GM21367 (cell line): ENCODE measurements around the gene SETD1B.

Experiments used
- ATAC-seq: cut with Tn5 transposase; IDR thresholded peaks from one replicate; pipeline ENCODE4 v1.9.1; 2021; ENCODE audit not compliant: unreplicated experiment

SETD1B gene

GRCh38 chr12:121807642-121808347 is 4.0 kb downstream of the SETD1B start:
- ATAC-seq = no peak

DNA sequence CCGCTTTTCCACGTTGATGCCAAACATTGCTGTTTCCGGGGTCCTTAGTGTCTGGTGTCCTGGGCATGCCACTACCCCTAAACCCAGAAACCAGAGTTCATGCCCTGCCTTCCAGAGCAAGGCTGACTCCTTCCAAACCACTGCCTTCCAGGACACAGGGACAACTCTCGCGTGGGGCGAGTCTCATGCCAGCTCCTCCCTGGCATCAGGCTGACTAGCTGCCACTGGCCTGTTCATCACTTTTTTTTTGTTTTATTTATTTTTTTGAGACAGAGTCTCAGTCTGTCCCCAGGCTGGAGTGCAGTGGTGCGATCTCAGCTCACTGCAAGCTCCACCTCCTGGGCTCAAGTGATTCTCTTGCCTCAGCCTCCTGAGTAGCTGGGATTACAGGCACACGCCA is 4.8 kb downstream of the SETD1B start:
- ATAC-seq = no peak

DNA sequence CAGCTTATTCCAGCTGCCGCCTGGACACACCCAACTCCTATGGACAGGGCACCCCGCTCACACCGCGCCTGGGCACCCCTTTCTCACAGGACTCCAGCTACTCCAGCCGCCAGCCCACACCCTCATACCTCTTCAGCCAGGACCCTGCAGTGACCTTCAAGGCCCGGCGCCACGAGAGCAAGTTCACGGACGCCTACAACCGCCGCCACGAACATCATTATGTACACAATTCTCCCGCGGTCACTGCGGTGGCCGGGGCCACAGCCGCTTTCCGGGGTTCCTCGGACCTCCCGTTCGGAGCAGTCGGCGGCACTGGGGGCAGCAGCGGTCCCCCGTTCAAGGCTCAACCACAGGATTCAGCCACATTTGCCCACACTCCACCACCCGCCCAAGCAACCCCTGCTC is 5.9 kb downstream of the SETD1B start:
- no peak for ATAC-seq

DNA sequence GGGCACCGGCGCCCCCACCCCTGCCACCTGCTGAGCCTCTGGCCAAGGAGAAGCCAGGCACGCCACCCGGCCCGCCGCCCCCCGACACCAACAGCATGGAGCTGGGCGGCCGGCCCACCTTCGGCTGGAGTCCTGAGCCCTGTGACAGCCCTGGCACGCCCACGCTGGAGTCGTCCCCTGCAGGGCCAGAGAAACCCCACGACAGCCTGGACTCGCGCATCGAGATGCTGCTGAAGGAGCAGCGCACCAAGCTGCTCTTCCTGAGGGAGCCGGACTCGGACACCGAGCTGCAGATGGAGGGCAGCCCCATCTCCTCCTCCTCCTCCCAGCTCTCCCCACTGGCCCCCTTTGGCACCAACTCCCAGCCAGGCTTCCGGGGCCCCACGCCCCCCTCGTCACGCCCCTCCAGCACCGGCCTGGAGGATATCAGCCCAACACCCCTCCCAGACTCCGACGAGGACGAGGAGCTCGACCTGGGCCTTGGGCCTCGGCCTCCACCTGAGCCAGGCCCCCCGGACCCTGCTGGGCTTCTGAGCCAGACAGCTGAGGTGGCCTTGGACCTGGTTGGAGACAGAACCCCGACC is 6.5 kb downstream of the SETD1B start:
- ATAC-seq = no peak

- no peak for ATAC-seq
Measured at GRCh38 chr12:121810833-121811433, 7.1 kb downstream of the SETD1B start.

DNA sequence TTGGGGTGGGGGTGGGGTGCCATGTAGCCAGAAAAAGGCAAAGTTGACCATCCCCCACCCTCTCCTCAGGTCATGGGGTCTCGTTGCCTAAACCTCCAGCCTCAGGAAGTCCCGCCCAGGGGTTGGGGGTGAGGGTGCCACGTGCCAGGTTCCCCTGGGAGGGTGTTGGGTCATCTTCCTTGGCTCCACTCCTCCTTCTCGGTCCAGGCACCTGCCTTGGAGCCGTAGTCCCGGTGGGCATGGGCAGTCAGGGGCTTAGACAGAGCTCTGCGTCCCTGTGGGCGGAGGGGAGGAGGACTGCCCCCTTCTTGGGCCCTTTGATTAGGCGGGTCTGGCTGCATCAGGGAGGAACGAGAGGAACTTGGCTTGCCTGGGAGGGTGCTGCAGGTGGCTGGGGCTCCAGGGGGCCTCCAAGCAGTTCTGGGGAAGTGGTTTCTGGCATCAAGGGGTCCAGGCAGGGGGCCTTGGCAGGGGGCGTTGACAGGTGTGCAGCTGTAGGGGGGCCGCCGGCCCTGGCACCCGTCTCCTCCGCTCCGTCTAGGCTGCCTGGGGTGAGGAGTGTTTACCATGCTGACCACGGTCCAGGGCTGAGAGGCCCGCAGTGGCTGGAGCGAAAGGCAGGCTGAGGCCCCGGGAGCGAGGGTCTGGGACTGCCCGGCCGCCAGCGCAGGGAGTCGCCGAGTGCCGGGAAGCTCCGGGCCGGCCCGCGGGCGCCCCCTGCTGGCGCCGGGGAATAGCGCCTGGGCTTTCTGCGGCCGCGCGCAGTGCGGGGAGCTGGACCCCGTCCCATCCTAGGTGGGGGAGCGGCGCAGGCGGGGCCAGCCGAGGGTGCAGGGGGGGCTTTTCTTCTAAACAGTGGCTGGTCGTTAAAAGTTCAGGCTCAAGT is 7.9 kb downstream of the SETD1B start:
- ATAC-seq = peak; percentile 44

- no peak for ATAC-seq
Measured at GRCh38 chr12:121812320-121812871, 8.6 kb downstream of the SETD1B start.

DNA sequence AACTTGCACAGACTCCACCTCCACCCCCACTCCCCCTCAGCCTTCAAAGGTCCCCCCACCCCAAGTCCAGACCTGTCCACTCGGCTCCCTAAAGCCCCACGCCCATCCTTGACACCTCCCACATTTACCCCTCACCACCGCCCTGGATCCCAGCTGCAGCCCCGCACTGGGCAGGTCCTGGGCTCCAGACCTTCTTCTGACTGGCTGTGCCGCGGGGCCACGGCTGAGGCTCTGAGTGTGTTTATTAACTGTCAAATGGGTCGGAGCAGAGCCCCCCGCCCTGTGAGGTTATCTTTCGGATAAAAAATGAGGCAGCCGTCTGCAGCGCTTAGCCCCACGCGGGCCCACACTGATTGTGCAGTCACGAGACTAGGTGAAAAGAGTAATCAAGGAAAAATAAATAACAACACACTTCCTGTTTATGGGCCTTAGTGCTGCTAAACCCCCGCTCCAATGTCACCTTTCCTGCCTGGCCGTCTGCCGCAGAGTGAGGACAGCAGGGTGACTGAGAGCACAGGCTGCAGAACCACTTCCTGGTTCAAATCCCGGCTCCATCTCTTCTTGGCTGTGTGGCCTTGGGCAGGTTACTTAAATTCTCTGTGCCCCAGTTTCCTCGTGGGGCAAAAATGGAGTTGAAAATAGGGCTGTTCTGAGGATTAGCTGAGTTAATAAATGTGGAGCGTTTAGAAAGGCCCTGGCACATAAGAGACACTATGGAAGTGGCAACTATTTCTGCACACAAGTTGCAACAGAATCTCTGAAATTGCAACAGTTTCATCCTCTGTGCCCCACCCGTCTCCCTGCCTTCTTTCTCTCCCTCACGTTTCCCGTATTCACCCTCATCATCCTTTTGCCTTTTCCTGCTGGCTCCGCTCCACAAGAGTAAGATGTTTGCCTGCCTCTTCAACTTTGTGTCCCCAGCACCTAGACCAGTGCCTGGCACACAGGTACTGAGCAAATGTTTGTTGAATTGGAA is 9.4 kb downstream of the SETD1B start:
- no peak for ATAC-seq

DNA sequence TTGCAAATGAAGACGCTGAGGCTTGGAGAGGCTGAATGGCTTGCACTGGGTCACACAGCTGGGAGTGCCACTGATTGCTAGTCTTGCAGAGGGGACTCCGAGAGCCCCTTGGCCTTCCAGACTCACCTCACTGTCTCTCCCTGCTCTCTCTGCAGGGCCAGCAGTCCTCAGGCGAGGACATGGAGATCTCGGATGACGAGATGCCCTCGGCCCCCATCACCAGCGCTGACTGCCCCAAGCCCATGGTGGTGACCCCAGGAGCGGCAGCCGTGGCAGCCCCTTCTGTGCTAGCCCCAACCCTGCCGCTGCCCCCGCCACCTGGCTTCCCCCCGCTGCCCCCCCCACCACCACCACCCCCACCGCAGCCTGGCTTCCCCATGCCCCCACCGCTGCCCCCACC is 10.1 kb downstream of the SETD1B start:
- ATAC-seq = no peak

- ATAC-seq = no peak
Measured at GRCh38 chr12:121814429-121815119, 10.8 kb downstream of the SETD1B start.

DNA sequence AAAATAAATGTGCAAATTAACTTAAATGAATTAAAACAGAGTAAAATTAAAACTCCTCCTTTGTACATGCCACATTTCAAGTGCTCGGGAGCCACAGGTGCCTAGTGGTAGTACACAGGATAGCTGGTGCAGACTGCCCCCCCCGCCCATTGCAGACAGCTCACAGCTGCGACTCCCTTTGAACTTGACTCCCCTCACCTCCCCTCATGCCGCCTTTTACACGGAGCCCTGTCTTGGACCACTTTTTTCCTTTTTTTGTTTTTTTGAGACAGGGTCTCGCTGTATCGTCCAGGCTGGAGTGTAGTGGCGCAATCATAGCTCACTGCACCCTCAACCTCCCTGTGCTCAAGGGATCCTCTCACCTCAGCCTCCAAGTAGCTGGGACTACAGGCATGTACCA is 11.5 kb downstream of the SETD1B start:
- no peak for ATAC-seq

GRCh38 chr12:121816925-121817647 is 13.3 kb downstream of the SETD1B start:
- ATAC-seq = no peak

GRCh38 chr12:121817648-121818043 is 13.8 kb downstream of the SETD1B start:
- no peak for ATAC-seq

- no peak for ATAC-seq
Measured at GRCh38 chr12:121819212-121819949, 15.6 kb downstream of the SETD1B start.

- ATAC-seq = no peak
Measured at GRCh38 chr12:121820056-121820455, 16.2 kb downstream of the SETD1B start.

DNA sequence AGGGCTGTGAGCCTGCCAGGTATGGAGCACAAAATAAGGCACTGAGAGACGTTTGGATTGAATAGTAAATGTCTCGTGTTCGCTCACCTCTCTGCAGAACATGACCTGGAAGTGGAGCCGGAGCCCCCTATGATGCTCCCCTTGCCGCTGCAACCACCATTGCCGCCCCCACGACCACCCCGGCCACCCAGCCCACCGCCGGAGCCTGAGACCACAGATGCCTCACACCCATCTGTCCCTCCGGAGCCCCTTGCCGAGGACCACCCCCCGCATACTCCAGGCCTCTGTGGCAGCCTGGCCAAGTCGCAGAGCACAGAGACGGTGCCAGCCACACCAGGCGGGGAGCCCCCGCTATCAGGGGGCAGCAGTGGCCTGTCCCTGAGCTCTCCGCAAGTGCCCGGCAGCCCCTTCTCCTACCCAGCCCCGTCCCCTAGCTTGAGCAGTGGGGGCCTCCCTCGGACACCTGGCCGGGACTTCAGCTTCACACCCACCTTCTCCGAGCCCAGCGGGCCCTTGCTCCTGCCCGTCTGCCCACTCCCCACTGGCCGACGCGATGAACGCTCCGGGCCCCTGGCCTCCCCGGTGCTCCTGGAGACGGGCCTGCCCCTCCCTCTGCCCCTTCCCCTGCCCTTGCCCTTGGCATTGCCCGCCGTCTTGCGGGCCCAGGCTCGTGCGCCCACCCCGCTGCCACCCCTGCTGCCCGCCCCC is 18.7 kb downstream of the SETD1B start:
- ATAC-seq = no peak

DNA sequence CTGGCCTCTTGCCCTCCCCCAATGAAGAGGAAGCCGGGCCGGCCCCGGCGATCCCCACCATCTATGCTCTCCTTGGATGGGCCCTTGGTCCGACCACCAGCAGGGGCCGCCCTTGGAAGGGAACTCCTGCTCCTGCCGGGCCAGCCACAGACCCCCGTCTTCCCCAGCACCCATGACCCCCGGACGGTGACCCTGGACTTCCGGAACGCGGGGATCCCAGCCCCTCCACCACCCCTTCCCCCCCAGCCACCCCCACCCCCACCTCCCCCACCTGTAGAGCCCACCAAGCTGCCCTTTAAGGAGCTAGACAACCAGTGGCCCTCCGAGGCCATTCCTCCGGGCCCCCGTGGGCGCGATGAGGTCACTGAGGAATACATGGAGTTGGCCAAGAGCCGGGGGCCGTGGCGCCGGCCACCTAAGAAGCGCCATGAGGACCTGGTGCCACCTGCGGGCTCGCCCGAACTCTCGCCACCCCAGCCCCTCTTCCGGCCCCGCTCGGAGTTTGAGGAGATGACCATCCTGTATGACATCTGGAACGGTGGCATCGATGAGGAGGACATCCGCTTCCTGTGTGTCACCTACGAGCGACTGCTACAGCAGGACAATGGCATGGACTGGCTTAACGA is 19.4 kb downstream of the SETD1B start:
- ATAC-seq = no peak
